Right forelimb (tissue), 1 donor: ENCODE measurements around the gene SESN1.

Source experiments
- DNase-seq: peaks from one replicate; pipeline ENCODE4 v3.0.0-alpha.2; 2018

Gene SESN1

DNA sequence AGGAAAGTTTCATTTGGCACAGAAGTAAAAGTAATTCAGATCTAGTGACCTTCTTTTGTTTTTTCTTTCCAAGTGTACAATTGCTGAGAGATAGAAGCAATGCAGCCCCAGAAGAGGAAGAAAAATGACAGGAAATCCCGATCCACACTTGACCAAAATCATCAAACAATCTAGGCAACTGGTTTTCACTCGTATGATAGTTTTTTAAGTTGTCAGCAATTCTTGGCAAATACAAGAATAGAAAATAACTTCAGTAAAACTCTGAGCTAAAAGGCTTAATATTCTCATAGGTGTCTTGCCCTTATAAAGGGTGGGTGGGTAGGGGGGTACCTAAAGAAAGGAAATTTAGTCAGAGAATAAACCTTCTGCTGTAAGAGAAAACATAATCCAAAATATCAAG is 36.0 kb downstream of the SESN1 start:
- DNase-seq, result no peak

DNA sequence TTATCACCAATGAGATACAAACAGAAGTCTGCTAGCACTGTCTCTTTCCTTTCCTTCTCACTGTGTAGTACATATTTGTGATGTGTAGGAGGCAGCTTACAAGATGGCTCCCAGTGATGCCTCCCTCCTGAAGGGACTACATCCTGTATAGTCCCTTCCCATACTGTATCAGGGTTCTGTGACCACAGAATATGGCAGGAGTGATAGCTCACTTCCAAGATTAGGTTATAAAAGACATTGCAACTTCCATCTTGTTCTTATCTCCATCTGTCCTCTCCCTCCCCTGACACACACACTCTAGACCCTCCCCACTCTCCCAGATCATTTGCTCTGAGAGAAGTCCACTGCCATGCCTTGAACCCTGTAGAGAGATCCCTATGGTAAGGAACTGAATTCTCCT is 38.0 kb downstream of the SESN1 start:
- DNase-seq, result no peak

DNA sequence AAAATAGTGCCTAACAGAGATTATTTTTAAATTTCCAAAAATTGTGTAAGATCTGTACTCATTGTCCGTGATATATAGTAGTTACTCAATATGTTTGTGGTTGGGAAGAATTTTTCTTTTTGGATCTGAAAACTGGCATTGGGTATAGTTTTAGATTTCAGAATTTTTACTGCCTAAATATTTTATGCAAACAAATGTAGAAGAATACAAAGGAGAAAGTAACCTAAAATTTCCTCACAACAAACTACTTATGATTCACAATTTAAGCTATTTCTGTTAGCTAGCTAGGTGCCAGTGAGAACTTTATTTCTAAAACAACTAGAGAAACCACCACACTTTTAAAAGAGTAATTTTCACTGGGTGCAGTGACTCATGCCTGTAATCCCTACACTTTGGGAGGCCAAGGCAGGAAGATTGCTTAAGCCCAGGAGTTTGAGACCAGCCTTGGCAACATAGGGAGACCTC is 38.8 kb downstream of the SESN1 start:
- DNase-seq, result no peak

DNA sequence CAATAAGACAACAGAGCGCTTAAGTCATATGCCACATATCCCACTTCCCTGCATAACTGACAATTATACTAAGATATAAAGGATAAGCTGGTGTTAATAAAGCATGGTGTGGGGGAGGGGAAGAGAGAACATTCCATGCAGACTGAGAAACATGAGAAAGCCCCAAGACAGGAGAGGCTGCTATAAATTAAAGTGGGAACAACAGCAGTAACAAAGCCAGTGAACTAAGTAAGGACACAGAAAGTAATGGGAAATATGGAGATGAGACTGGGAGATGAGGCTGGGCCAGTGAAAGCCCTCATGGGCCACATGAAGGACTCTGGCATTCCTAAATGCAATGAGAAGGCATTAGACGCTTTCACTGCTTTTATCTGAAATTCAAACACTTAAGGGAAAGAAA is 41.3 kb downstream of the SESN1 start:
- DNase-seq, result no peak

DNA sequence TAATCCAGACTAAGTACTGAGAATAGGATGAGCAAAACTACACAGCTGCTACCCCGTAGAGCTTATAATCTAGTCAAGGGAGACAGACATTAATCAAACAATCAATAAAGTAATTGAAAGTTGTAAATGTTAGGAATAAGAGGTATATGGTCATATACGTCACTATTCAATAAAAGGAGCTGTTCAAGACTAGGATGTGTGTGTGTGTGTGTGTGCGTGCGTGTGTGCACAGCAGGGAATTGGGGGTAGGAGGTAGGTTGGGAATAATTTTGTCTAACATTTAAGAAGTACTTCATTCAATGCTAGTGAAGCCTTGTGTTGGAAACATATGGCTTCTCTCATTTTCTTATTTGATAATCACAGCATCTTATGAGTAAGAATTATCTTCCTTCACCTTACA is 41.8 kb downstream of the SESN1 start:
- no peak for DNase-seq

DNA sequence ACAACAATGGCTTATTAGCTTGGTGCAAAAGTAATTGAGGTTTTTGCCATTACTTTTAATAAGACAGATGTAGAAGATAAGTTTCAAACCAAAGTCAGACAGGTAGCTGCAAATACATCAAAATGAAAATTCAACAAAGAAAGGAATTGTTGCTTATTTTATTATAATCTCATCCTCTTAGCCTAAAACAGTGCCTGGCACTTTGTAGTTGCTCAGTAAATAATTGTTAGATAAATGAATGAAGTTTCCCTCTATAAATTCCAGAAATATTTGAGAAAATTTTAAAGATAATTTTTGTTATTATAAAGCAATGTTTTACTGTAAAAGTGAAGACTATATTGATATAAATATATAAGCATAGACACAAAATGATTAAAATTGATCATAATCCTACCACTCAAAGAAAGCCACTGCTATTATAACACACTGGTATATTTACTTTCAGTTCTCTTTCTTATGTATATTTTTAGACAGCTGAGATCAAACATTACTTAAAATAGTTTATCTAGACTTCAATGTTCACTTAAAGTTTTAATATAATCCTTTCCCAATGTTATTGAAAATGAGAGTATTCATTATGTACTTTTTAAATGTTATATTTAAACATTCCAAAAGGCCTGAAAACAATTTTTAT is 42.5 kb downstream of the SESN1 start:
- DNase-seq, result no peak

DNA sequence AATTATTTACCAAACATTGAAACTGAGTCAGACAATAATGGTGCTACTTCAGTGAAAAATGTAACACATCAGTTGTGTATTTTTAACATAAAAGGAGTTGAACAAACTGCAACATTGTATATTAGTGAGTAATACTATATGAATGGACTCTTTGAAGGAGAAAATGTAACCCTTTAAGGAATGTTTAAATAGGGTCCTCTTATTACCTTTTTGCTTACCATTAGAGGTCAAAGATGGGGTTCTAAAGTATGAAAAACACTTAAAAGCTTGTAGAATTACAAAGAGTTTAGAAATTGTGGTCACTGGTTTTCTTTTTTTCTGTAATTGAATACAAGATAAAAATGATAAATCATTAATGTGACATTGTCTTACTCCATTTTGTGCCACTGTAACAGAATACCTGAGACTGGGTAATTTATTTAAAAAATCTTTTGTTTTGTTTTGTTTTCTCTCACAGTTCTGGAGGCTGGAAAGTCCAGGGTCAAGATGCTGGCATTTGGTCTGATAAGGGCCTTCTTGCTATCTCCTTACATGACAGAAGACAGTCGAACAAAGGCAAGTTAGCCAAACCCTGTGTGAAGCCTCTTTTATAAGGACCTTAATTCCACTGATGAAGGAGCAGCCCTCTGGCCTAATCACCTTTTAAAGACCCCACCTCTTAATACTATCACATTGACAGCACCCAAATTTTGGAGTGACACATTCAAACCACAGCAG is 43.2 kb downstream of the SESN1 start:
- DNase-seq, result no peak

DNA sequence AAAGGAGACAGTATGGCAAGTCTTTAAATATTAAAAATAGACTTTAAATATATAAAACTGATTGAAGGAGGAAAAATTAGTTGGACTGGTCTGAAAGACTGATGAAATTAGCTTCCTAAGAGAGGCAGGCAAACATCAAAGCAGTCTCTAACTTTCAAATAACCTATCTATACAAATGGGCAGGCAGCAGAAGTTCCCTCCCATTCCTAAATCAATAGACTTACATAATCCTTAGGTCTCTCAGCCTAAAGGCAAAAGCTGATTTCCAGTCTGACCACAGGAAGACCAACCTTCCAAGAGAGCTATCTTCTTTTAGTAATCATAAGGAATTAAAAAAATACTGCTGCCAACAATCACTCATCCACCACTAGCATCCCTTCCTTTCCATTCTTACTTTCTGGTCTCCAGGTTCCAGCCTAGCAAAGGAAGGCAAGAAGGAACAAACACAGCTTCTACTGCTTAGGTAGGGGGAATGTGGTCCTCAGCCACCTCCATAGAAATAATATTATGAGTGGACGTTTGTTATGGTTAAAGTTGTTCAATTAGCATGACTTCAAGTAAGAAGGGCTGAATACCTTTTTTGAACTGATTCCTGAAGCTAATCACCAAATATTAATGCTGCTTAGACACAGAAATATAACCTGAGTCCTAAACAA is 44.1 kb downstream of the SESN1 start:
- no peak for DNase-seq

DNA sequence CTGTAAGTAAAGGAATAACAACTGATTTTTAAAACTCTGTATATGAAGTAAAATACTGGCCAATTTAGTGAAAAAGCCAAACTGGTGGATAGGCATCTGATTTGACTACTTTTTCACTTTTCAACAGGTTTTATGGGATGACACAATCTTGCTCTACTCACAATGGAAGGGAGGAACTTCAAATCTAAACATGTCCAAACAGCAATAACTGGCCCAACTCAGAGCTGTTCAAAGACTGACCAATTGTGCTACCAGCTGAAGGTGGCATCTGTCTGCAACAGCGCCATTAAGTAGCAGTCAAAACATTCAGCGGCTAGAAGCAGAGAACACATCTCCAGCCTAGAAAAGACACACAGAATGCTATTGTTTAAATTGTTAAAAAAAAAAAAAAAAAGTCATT is 44.6 kb downstream of the SESN1 start:
- no peak for DNase-seq

DNA sequence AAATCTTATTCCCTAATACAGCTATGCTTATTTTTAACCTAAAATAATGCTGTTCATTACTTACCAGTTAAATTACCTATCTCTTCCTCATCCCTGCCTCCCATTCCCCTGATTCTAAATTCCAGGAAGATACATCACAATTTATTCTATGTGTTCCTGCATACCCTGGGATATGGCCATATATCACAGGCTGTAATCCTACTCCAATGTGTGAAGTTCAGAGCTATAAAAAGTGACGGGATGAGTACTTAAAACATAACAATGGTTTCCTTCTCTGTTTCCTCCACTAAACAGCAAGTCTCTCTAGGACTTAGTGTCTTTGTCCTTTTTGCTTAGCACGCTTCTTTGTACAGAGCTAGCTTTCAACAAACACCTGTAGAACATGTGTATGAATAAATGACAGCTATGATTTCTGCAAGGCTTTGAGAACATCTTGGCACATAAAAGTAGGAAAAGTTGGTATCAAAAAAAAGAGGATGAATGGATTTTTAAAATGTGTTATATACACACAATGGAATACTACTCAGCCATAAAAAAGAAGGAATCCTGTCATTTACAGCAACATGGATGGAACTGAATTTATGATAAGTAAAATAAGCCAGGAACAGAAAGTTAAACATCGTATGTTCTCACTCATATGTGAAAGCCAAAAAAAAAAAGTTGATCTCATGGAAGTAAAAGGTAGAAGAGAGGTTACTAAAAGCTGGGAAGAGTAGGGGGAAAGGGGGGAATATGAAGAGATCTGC is 45.8 kb downstream of the SESN1 start:
- no peak for DNase-seq

DNA sequence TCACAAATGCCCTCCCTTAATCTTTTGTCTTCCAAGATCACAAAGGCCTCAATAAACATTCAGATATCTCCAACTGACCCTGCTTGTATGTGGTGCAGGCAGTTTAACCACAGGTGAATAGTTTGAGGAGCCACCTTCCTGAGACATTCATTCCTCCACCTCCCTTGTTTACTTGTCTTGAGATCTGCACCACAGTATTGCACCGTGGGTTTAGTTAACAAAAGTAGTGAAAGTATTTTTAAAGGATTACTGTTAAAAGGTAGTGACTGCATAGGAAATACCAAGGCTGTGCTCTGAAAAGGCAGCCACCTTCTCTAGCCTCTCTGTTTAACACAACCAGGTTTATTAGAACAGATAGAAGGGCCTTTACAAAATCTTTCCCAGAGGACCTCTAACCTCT is 46.5 kb downstream of the SESN1 start:
- DNase-seq, result no peak

DNA sequence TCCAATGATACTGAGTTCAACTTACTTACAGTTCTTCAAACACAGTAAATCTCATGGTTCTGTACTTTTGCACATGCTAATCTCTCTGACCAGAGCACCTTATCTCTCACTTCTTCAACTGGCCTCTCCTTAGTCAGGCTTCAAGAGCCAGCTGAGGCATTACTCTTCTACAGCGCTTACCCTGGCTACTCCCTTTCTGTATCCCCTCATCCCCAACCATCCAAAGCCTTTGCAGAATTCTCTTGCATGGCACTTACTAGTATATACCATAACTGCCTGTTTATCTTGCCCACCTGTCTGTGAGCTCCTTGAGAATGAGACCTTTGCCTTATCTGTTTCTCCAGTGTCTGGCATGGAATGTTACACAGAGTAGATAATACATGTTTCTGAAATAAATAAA is 49.2 kb downstream of the SESN1 start:
- no peak for DNase-seq

DNA sequence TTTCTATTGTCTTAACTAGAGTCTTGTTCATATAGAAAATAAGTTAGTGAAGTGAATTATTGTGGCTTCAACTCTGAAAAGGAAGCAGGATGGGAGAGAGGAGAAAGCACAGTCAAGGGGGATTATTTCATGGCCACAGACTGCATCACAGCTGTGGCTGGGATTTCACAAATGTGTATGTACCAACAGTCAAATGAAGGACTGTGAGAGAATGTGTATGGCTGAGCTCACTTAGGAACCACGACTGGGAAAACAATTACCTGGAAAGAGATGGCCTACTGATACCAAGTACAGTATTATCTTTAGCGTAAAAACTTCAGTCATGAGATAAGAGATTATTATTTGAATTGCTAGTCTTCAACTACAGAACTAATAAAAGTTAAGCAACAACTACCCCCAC is 54.9 kb downstream of the SESN1 start:
- DNase-seq, result no peak

DNA sequence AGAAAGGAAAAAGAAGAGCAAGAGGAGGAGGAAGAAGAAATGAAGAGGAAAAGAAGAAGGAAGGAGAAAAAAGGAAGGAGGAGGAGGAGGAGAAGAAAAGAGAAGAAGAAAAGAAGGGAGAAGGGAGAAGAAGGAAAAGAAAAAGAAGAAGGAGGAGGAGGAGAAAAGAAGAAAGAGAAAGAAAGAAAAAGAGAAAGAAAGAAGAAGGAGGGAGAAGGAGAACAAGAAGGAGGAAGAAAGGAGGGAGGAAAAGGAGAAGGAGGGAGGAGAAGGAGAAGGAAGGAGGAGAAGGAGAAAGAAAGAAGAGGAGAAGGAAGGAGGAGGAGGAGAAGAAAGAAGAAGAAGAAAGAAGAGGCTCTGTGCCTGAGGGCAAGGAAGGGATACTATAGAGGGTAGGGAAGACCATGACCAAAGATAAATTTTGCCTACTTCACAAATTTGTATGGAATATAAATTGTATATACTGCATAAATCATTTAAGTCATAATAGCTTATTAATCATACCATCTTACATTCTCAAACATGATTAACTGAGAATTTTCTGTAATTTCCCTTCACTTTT is 55.7 kb downstream of the SESN1 start:
- no peak for DNase-seq

DNA sequence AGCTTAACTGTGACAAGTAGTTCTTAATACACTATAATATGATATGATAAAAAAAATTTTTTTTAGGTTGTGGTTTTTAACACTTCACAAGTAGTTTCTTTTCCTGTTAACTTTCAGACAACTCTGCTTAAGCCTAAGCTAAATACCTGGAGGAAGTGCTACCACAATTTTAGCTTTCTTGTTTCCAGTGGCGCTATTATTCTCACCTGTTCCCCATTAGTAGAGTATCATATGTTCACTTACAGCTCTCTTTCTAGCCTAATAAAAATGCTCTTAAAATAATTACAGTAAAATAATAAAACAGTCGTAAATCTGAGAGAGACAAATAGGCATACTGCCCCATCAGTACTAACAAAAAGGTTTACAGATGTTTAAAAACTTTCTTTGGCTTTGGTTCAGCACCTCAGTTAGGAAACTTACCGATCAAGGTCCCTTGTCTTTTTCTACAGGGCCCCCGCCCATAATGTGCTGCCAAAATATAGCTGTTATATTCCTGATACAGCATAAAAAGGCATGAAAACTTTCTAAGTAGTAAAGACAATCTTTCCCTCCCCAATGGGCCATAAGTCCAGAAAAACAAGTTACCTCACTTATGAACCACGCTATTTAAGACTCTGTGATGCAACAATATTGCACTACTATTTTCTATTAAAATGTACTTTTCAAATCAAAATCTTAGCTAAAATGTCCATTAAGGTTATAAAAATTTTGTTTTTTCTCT is 57.9 kb downstream of the SESN1 start:
- no peak for DNase-seq

DNA sequence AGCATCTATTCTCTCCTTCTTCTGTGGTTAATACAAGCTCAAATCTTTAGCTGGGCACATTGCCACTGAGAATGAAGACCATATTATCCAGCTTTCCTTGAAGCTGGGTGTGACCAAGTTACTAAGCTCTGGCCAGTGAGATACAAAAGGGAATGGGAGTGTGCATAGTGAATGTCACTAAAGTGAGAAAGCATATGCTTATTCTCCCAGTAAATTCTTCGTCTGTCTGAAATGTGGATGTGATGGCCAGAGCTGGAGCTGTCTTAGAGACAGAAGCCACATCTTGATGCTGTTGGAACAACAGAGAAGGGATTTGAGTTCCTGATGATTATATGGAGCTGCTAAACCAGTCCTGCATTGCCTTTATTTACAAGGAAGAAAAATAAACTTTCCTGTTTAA is 60.1 kb downstream of the SESN1 start:
- no peak for DNase-seq

DNA sequence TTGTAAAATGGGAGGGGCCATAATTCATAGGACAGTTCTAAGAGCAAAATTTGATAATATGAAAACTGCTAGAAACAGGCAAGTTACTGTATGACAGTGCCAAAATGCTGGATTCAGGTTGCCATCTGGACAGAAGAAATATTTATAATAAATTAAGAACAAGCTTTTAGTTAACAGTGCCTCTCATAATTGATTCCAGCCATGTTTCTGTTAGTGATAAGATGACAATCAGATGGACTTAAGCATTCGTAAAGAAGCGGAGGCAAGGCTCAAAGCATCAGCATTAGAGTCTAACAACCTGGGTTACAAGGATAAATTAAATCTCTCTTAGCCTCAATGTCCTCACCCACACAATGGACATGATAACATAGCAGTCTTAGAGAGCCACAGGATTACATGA is 61.0 kb downstream of the SESN1 start:
- no peak for DNase-seq

DNA sequence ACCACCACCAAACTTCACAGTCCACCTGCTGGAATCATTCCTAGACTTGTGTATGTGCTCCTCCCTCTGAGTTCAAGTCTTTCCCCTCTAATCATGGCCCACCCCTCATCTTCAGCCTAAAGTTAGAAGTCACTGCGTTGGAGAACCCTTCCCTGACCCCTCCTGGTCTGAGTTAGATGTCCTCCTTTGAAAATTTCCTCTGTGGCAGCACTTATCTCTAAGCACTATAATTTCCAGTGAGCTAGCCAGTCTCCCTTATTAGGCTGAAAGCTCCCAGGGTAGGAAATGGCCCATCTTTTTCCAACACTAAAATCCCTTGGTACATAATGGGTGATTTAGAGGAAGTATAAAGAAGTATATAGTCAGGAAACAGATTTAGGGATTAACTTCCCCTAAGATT is 63.2 kb downstream of the SESN1 start:
- no peak for DNase-seq

DNA sequence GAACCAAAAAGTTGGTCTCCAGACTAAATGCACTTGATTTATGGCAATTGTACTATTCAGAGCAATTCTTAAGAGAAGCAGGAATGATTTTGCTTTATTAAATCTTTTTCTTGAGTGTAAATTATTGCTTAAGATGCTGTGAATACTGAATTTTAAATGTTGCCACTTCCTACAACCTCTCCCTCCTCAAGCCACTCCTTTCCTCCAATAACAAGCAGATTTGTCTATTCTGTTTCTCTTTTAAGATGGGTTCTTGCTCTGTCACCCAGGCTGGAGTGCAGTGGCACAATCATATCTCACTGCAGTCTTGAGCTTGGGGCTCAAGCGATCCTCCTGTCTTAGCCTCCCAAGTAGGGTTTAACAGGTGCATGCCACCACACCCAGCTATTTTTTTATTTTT is 65.3 kb downstream of the SESN1 start:
- no peak for DNase-seq

DNA sequence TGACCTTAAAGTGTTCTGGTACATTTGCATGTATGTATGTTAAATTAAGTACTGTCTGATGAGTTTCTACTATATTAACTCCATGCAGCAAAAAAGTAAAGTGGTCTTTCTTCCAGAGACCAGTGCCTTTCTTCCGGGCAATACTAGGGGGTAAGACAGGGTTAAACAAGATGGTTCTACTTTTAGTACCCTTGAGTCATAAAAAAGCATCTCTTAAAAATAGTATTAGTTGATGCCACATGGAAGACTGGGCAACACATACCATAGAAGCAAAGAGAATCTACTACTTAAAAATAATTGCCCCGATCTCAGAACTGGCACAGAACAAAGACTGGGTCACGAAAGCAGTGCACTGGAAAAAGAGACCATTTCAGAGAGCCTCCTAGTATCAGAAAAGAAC is 66.2 kb downstream of the SESN1 start:
- no peak for DNase-seq

DNA sequence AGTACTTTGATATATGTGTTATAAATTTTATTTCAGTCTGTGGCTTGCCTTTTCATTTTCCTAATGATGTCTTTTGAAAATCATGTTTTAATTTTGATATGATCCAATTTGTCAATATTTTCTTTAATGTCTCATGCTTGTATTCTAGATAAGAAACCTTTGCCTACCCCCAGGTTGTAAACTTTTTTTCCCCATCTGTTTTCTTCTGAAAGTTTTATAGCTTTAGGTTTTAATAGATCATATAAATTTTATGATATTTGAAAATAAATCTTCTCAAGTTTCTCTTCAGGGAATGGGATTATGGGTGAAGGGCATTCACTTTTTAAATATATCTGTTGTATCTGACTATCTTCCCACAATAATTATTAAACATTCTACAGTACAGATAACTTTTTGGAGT is 66.7 kb downstream of the SESN1 start:
- DNase-seq, result no peak

DNA sequence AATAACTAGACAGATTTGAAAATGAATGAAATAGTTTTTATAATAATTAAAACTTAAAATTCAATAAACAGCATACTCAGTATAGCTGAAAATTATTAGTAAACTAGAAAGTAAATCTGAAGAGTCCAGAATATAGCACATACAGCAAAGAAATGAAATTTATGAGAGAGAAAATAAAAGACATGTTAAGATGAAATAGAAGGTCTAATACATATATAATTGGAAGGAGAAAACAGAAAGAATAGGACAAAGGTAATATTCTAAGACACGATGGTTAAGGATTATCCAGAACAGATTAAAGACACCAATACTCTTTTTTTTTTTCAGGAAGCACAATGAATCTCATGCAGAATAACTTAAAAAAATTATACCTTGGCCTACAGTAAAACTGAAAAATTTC is 69.0 kb downstream of the SESN1 start:
- DNase-seq, result no peak

DNA sequence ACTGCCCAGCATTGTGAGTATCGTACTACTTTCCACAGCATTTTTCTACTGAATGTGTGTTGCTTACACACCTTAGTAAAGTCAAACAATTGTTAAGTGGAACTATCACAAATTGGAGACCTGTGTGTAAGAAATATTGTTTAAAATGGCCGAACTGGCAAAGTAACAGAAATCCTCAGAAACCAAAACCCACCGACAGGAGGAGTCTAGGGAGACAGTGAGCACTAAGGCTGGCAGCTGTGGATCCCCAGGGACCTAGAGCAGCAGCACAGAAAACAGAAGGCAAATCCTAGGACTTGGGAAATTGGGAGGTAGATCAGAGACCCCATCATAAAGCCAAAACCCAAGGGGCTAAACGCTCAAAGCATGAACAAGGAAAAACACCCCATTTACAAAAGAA is 69.9 kb downstream of the SESN1 start:
- no peak for DNase-seq
